ENCODE data around the gene ITGB6. TPM values are rescaled to one million over a fixed set of nuclear protein-coding genes. Genes with fewer than 3 reads are reported as not detected.

The ITGB6 gene
- total RNA-seq, 2 donors from 2014 or later = 13.2 to 24.6 TPM

DNA sequence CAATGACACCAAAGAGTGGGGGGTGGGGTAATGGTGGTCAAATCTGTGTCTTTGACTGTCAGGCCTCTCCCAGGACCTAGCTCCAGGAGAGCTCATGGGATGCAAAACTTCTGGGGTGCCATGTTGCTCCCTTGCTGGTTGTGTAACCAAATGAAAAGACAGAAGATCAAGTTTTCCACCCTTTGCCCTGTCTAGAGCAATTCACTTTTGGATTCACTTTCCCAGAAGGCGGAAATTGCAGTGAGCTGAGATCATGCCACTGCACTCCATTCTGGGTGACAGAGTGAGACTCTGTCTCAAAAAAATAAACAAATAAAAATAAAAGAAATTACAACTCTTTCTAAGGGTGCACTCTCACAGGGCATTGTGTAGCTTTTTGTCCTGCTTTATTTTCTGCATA lies 102.7 kb downstream of the ITGB6 start:
- H3K27me3 ChIP-seq = no peaks in the 10 kb centered on the region
- no peak overlapping the region for H3K4me3 ChIP-seq
- H3K9me3 ChIP-seq = no peaks in the 10 kb centered on the region
- H3K9ac ChIP-seq (ENCODE audit: low read depth in 2 of 2, low read length in 2 of 2) = peak overlapping the region in 1 of 2 donors; percentile 59
- H3K27ac ChIP-seq = no peak overlapping the region
- intact Hi-C loops (cut with DNase I) = no loop called here
- no peaks in the 10 kb centered on the region for H3K4me1 ChIP-seq
- TF ChIP-seq, protein P1, sequence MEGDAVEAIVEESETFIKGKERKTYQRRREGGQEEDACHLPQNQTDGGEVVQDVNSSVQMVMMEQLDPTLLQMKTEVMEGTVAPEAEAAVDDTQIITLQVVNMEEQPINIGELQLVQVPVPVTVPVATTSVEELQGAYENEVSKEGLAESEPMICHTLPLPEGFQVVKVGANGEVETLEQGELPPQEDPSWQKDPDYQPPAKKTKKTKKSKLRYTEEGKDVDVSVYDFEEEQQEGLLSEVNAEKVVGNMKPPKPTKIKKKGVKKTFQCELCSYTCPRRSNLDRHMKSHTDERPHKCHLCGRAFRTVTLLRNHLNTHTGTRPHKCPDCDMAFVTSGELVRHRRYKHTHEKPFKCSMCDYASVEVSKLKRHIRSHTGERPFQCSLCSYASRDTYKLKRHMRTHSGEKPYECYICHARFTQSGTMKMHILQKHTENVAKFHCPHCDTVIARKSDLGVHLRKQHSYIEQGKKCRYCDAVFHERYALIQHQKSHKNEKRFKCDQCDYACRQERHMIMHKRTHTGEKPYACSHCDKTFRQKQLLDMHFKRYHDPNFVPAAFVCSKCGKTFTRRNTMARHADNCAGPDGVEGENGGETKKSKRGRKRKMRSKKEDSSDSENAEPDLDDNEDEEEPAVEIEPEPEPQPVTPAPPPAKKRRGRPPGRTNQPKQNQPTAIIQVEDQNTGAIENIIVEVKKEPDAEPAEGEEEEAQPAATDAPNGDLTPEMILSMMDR (IDR thresholded peaks at IDR 0.05) = no peak
- no peaks in the 10 kb centered on the region for H3K36me3 ChIP-seq
- DNase-seq = peak; percentile 44

DNA sequence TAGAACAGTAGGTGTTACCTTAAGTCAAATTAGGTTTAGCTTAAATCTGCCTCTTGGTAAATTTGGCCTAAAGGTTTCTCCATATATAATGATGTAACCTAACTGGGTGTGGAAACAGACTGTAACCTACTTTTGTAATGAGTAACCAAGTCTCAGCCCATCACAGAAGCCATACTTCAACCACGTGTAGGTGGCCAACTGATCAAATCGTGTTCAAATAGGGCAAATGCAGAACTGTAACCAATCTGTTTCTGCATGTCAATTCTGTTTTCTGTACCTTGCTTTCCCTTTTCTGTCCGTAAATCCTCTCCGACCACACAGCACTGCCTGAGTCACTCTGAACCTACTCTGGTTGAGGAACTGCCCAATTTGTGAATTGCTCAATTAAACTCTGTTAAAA lies 103.7 kb downstream of the ITGB6 start:
- no peaks in the 10 kb centered on the region for H3K9me3 ChIP-seq

DNA sequence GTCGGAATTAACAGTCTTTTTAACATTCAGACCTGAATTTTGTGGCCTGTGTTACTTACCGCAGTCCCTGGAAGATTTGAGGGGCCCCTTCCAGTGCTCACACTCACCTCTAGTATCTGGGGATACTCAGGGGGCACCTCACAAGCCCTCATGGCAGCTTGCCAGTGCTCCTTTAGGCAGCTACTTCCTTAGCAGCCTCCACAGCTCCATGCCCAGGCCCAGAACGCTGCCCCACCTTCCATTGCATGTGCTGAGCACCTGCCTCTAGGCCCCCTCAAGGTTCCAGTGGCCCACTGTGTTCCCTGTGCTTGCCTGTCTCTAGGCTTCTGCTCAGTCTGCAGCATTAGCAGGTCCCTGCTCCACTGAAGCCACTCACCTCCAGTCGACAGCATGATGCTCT lies 107.6 kb downstream of the ITGB6 start:
- Histone ChIP-seq H3K36me3 (no peaks in the 10 kb centered on the region), H3K9me3 (peaks cover 4% of the 10 kb centered on the region), H3K27me3 (no peaks in the 10 kb centered on the region), H3K4me3 (no peak overlapping the region), H3K4me1 (no peaks in the 10 kb centered on the region), H3K9ac (ENCODE audit: low read depth in 2 of 2, low read length in 2 of 2) (no peak overlapping the region), H3K27ac (no peak overlapping the region)
- intact Hi-C loops (cut with DNase I) = no loop called here
- DNase-seq = no peak
- TF ChIP-seq, protein P1 (IDR thresholded peaks at IDR 0.05) = no peak

More for the DNA sequence above, 103.7 kb downstream of the ITGB6 start:
- Histone ChIP-seq H3K27ac (no peak overlapping the region), H3K4me3 (no peak overlapping the region), H3K36me3 (no peaks in the 10 kb centered on the region), H3K9ac (ENCODE audit: low read depth in 2 of 2, low read length in 2 of 2) (no peak overlapping the region), H3K27me3 (no peaks in the 10 kb centered on the region), H3K4me1 (no peaks in the 10 kb centered on the region)
- TF ChIP-seq, protein P1 (IDR thresholded peaks at IDR 0.05) = no peak
- no peak for DNase-seq
- intact Hi-C loops (cut with DNase I) = no loop called here

DNA sequence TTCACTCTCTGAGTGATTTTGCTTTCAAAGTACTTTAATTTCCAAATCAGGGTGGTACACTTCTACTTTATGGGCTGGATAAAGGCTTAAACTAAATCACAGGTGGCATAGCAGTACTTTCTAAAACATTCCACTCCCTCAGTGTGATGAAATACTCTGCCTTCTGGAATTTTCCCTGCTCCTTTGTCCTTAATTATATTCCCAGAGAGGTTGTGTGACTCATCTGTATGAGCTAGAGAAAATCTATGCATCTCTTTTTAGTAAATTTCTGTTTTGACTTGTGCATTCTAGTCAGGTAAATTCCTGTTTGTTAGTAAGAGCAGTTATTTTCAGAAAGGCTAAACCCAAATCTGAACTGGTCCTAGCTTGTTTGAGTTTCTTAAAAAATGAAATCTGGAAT lies 108.7 kb downstream of the ITGB6 start:
- H3K27me3 ChIP-seq = no peaks in the 10 kb centered on the region
- no peak for DNase-seq
- H3K9ac ChIP-seq (ENCODE audit: low read depth in 2 of 2, low read length in 2 of 2) = no peak overlapping the region
- TF ChIP-seq, protein P1 (IDR thresholded peaks at IDR 0.05) = no peak
- no peaks in the 10 kb centered on the region for H3K36me3 ChIP-seq
- H3K4me3 ChIP-seq = no peak overlapping the region
- intact Hi-C loops (cut with DNase I) = no loop called here
- peaks cover 4% of the 10 kb centered on the region for H3K9me3 ChIP-seq
- H3K4me1 ChIP-seq = no peaks in the 10 kb centered on the region
- no peak overlapping the region for H3K27ac ChIP-seq

DNA sequence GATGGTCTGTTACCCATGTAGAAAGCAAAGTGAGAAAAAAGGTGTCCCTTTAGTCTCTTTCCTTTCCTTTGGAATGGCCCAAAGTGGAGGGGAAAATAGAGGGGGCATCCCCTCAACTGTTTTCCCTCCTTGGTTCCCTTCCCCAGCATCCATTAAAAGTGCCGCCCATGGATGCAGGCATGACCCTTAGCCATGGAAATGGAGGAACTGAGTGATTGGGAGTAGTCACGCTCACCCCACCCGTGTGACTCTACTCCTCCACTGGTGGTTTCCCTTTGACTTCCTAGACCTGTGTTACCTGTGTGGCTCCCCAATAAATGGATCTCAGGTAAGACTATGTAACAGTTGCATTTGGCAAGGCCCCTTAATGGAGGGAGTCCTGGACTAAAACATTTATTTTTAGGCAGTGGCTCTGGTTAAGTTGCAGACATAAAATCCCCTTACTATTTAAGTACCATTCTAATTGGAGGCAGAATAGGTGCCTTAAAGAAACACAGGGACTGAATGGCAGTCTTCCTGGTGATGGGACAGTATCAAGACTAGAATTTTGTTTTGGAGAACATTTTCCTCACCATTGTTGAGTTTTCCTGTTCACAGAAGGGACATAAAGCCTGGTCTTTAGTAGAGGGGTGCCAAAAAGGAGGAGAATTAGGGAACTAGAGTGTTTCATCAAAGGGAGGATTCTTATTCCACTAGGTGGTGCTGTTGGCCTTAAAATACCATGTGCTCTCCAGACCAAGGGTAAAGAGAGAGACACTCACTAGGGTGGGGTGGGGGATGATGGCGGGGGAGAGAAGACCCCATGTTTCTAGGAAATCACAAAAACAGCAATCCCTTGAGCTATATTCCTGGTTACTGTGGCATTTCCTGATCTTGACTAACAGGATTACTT lies 112.0 kb downstream of the ITGB6 start:
- no peak overlapping the region for H3K27ac ChIP-seq
- peaks cover 4% of the 10 kb centered on the region for H3K9me3 ChIP-seq
- no peak for DNase-seq
- no peak overlapping the region for H3K9ac ChIP-seq (ENCODE audit: low read depth in 2 of 2, low read length in 2 of 2)
- intact Hi-C loops (cut with DNase I) = no loop called here
- no peak overlapping the region for H3K4me3 ChIP-seq
- no peaks in the 10 kb centered on the region for H3K4me1 ChIP-seq
- no peaks in the 10 kb centered on the region for H3K27me3 ChIP-seq
- H3K36me3 ChIP-seq = no peaks in the 10 kb centered on the region
- TF ChIP-seq, protein P1 (IDR thresholded peaks at IDR 0.05) = no peak
